GM19193 (cell line): Measurements from ENCODE around the gene SLC25A51.

Source experiments
- POLR2A ChIP-seq: IDR thresholded peaks from 4 replicates; pipeline ENCODE4 v1.6.1; 2011; ENCODE audit not compliant: insufficient read depth, insufficient read length; ENCODE audit errors: extremely low read depth

SLC25A51 gene, protein sequence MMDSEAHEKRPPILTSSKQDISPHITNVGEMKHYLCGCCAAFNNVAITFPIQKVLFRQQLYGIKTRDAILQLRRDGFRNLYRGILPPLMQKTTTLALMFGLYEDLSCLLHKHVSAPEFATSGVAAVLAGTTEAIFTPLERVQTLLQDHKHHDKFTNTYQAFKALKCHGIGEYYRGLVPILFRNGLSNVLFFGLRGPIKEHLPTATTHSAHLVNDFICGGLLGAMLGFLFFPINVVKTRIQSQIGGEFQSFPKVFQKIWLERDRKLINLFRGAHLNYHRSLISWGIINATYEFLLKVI

DNA sequence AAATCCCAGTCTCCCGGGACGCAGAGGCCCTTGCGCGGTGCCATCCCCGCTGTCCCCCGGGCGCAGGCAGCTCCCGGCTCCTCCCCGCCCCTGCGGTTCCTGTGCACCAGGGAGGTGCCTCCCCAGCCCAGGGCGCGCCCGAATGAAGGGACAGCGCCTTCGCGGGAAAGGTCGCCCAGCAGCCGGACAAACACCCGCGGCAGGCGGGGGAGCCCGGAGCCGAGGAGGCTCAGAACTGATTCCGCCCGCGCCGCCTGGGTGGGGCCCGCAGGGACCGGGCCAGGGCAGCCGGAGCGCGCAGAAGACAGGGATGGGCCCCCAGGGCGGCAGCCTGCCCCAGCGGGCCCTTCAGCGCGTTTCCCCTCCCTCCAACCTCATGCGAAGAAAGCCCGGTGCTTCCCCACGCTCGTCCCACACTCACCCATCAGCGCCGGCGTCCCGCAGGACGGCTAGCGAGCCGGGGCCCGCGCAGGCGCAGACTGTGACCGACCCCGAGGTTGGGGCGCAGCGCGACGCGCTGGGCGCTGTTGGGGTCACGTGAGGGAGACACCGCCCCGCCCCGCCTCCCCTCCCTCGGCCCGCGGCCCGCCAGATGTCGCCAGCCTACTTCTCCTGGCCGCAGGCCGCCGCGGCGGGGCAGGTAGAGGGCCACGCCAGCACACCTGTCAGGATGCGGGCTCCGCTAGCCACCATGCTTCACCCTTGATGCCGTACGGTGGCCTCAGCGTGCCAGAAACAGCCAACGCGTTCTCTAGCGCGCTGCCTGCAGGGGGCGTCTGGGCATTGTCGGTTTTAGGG, at the start of gene SLC25A51:
TSS of gene SLC25A51 (minus strand) at position 481 of the 798 bp plus-strand sequence. CDS start 15,577 bp downstream, outside the sequence.
- TF ChIP-seq POLR2A, result peak; percentile 83

DNA sequence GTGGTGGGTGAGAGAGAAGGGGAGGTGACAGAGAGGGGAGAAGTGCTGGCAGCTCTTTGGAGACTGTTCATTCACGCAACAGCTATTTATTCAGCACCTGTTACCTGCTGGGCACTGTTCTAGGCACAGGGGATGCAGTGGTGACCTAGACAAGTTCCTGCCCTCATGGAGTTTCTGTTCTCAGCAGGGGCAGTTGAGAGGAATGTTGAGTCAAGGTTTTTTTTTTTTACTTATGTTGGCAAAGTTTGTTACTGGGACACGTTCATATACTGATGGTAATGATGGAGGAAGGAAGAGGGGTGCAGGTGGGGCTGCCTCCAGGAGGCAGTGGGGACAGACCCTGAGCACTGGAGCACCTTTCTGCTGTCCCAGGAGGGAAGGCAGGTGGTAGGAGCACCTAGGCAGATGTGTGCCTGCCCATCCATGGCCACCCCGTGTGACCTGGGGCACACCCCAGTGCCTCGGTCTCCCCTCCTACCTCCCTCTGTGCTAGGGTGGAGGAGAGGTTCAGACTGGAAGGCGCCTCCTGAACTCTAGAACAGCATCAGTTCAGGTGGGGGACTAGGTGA, 49.4 kb upstream of the SLC25A51 start:
- TF ChIP-seq POLR2A, result no peak

DNA sequence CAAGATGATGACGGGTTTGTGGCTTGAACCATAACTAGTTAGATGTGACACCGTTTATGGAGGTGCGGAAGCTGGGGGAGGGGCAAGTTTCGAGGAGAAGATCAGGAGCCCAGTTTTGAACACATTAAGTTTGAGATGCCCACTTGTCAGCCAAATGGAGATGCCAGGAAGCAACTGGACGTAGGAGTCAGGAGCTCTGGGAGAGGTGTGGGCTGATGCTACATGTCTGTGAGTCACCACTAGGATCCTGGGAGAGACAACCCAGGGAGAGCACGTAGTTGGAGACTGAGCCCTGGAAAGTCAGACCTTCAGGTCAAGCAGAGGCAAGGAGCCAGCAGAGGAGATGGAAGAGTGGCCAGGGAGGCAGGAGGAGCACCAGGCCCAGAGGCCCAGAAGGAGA, 48.8 kb upstream of the SLC25A51 start:
- TF ChIP-seq POLR2A, result no peak

DNA sequence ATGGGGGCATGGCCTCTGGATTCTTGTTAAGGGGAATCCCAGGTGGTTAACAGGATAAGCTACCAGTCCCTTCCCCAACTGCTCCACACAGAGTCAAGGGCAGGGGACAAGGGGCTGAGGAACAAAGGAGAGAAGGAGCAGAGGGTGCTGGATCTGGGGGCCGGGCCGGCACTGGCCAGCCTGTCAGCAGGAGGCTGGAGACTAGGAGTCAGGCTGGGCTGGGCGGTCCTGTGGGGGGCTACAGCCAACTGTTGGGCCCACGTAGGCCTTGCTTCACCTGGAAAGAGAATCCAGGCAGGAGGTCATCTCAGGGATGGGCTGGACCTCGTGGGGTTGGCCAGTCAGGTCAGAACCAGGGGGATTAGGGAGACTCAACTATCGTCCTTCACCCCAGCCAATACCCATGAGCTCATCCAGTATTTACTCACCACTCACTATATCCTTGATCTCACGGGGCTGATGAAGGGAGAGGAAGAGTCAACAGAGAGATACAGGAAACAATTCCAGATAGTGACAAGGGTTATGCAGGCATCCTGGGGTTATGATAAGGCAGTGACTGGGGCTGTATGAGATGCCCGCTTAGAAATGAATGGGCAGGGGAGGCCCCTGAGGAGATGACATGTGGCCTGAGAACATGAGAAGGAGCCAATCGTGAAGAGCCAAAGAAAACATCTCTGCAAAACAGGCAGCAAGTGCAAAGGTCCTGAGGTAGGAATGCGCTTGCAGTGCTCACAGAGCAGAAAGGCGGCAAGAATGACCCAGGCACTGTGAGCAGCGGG, 47.9 kb upstream of the SLC25A51 start:
- TF ChIP-seq POLR2A, result no peak

DNA sequence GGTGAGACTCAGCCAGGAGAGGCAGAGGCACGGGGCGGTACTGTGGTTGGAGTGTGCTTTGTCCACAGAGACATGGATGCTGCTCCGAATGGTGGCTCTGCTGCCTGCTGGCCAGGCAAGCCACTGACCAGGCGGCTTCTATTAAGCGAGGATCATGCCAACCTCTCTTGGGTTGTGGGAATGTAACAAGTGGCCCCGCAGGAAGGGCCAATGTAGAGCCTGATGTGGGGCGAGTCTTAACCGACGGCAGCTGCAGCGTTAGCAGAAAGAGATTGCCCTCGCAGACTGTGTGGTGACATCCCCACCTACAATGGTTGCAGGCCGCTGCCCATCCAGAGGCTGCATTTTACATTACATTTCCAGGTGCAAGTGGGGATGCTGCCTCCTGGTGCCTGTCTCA, 46.6 kb upstream of the SLC25A51 start:
- no peak for TF ChIP-seq POLR2A

DNA sequence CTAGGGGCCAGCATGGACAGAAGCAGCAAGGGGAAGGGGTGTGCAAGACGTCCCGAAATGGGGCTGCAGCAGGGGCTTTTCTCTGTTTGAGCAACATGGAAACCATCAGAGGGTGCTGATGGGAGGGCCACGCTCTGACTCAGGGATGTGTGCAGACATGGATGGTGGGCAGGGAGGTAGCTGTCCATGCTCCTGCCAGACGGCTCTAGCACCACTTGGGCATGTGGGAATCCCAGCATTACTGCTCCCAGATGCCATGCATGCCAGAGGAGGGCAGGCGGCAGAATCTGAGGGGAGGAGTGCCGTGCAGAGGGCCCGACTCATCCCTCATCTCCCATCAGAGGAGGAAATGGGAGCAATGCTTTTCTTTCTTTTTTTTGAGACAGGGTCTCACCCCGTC, 45.6 kb upstream of the SLC25A51 start:
- TF ChIP-seq POLR2A, result no peak

DNA sequence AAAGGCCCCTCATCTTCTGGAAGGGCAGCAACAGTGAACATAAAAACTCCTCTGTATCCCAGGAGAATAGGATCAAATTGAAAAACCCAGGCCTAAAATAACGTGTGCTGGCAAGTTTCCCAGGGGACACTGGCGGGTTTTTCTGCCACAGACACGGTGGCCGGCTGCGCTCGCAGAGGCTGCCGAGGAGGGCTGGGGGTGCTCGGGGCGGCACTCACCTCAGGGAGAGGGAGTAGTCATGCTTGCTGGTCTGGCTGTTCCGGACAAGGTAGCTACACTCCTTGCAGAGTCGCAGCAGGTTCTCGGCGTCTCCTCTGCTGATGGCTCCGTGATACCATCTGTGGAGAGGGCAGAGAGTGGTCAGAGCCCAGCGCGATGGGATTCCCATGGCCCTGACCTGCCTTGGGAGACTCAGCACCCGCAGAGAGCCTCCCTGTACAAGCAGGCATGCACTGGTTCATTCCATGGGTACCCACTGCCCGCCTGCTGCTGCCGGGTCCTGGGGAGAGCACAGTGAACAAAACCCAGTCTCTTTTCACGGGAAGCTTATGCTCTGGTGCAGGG, 44.6 kb upstream of the SLC25A51 start:
- TF ChIP-seq POLR2A, result no peak

DNA sequence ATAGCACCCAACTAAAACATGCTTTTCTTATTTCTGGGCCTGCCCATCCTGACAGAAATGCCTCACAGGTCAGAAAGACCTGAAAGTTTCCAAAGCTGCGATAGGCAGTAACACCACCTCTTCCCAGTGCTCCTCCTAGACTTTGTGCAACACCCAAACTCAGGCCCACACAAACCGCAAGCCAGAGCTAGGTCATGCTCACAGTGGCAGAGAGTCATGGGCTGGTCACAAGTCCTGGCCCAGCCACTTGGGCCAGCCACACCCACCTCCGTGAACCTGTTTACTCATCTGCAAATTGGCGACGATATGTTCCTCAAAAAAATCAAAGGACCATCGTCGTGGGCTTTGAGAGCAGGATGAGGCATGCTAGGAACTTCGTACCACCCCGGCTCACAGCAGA, 44.0 kb upstream of the SLC25A51 start:
- no peak for TF ChIP-seq POLR2A

DNA sequence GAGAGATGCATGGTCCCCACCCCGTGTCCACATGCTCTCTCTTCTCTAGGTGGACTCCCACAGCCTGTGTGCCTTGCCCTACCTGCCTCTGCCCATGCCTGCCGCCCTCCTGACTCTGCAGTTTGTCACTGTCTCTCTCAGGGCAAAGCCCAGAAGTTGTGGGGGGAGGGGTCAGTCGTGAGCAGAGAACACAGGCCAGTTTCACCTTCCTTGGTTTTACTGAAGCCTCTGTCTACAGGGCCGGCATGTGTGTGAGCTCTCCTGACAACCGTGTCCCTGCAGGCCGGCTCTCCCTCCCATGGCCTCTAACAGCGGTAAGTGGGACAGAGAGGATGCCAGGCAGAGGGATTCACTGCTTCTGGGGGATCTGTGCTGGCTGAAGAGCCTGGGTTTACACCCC, 43.5 kb upstream of the SLC25A51 start:
- TF ChIP-seq POLR2A, result no peak

DNA sequence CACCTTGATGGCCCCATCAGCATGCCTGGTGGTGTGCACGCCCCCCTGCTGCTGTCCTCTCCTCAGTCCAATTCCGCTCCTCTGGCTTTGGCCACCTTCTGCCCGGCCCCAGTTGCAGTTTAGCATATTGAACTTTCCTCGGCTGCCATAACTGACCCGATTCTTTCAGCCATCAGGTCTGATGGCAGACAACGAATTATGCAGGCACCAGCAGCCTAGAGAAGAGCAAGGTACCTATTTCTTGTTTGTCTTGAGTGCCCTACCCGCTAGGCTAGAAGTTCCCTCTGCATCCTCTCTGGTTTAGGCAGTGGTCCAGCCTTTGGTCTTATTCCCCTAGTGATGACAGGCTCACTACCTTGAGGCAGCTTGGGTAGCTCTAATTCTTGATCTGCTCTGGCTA, 43.0 kb upstream of the SLC25A51 start:
- no peak for TF ChIP-seq POLR2A

DNA sequence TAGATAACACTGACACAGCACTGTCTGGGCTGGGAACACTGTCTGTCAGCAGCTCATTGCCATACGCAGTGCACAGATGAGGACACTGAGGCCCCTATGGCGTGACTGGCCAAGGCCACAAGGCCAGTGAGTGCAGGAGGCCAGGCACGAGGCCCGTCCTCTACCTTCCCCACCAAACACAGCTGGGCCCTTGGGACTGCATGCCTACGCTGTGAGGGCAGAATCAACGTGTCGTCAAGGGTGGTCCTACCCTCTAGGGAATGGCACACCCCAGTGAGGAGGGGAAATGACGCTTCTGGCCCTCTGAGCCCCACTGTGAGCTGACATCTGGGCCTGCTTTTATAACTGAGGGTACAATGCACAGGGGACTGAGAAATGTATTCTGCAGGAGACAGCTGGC, 42.1 kb upstream of the SLC25A51 start:
- no peak for TF ChIP-seq POLR2A

DNA sequence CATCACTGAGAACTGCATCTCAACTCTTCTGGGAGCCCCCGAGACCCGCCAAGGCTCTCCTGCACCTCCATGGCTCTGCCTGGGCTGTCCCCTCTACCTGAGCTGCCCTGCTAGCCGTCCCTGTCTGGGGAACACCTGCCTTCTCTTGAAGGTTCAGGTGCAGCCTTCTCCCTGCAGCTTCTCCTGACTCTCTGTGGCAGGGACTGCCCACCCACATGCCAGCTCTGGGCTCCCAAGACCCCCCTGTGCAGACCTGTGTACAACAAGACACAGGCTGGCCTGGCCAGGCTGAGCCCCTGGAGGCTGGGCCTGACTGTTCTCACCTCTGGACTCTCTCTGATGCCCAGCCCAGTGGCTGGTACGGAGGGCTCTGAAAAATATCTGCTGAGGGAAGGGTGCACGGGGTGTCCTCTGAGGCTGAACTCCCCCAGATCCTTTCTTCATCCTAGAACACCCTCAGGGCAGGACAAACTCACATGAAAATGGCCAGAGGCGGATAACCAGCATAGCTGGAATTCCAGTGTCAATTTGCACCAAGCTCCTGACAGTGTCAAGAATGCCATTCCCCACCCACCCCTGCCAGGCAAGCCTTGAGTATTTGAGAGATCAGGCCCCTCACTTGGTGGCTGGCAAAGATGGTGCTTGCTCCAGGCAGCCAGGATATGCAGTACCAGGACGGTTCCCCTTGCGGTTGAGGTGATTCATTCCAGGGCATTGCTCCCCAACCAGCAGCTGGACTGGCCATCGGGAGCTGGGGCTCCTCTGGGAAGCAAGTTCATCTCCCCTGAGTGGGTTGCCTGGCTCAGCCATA, 40.9 kb upstream of the SLC25A51 start:
- TF ChIP-seq POLR2A, result no peak

DNA sequence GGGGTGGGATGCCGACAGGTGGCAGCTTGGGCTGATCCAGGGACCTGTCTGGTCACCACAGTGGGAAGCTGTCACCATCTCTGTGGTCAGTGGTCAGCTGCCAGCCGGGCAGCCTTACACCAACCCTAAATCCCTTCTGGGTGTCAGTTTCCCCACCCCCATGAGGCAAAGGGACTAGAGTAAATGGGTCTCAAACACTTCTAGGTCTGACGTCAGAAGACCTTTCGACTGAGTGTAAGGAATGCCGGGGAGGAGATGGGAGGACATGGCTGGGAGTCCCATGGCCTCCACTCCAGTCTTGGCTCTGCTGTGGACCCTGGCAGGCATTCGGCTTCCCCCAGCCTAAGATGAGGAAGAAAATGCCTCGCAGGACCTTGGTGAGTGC, 40.3 kb upstream of the SLC25A51 start:
- no peak for TF ChIP-seq POLR2A
